Fibroblast of the aortic adventitia (primary cell): Measurements from ENCODE around the gene PGGHG. TPM values are rescaled to one million over a fixed set of nuclear protein-coding genes. Genes with fewer than 3 reads are reported as not detected.

Experiments
- DNase-seq: peaks from one replicate; pipeline ENCODE4 v3.0.0-alpha.2; 2010; ENCODE audit warnings: low read depth
- H3K4me3 ChIP-seq: 2 replicates; pipeline ENCODE4 v1.5.1; 2011; ENCODE audit warnings: low read depth, mild to moderate bottlenecking, control low read depth, low read length, moderate library complexity
- CTCF ChIP-seq: IDR thresholded peaks from 2 replicates; pipeline ENCODE4 v1.5.1; 2011; ENCODE audit warnings: mild to moderate bottlenecking, low read length, control low read depth, inconsistent platforms; ENCODE audit not compliant: insufficient read depth
- total RNA-seq: library from RNA; depleted of rRNA; stranded (reverse); fragments of >200 nt; gene quantifications from 2 replicates; pipeline ENCODE4 v1.2.3, GENCODE V29; 2012; ENCODE audit warnings: low replicate concordance

Gene PGGHG
- total RNA-seq, 1 donor = 6.9 TPM

- H3K4me3 ChIP-seq = no peak overlapping the region
- no peak for TF ChIP-seq CTCF
- DNase-seq = no peak
Measured at GRCh38 chr11:290621-291231, 1.8 kb downstream of the PGGHG start.

- no peak for TF ChIP-seq CTCF
- H3K4me3 ChIP-seq = no peak overlapping the region
- no peak for DNase-seq
Measured at GRCh38 chr11:291281-292210, 2.6 kb downstream of the PGGHG start.

- no peak overlapping the region for H3K4me3 ChIP-seq
- no peak for TF ChIP-seq CTCF
- DNase-seq = no peak
Measured at GRCh38 chr11:292211-293121, 3.5 kb downstream of the PGGHG start.

GRCh38 chr11:293271-293851 is 4.4 kb downstream of the PGGHG start:
- no peak for TF ChIP-seq CTCF
- H3K4me3 ChIP-seq = no peak overlapping the region
- no peak for DNase-seq

- no peak for DNase-seq
- TF ChIP-seq CTCF = no peak
- no peak overlapping the region for H3K4me3 ChIP-seq
Measured at GRCh38 chr11:293852-294661, 5.1 kb downstream of the PGGHG start.

GRCh38 chr11:294780-295179 is 5.9 kb downstream of the PGGHG start:
- no peak overlapping the region for H3K4me3 ChIP-seq
- no peak for TF ChIP-seq CTCF
- DNase-seq = no peak
